Neutrophil (primary cell): ENCODE data around the gene TBX21.

Experiments
- H3K27ac ChIP-seq: fragments of 200-600 bp; sonication (generic); 2 replicates; pipeline ENCODE4 v1.5.1; 2016; ENCODE audit warnings: mild to moderate bottlenecking, moderate library complexity
- H3K27me3 ChIP-seq: fragments of 200-600 bp; sonication (generic); 2 replicates; pipeline ENCODE4 v1.6.0; 2016; ENCODE audit warnings: mild to moderate bottlenecking
- H3K36me3 ChIP-seq: fragments of 200-600 bp; sonication (generic); 2 replicates; pipeline ENCODE4 v1.5.1; 2017
- H3K4me1 ChIP-seq, 2 experiments: fragments of 200-600 bp in 1 of 2; sonication (generic) in 1 of 2; 1 replicate in 1 of 2; 2 replicates in 1 of 2; pipeline versions ENCODE4 v1.5.1 to v1.6.1; 2013 to 2016; ENCODE audit warnings: low read depth in 1 of 2, low read length in 1 of 2, mild to moderate bottlenecking in 1 of 2, moderate library complexity in 1 of 2; ENCODE audit not compliant: control insufficient read depth in 1 of 2, insufficient read depth in 1 of 2
- H3K4me3 ChIP-seq, 2 experiments: fragments of 200-600 bp in 1 of 2; sonication (generic) in 1 of 2; 1 replicate in 1 of 2; 2 replicates in 1 of 2; pipeline ENCODE4 v1.5.1; 2013 to 2016; ENCODE audit warnings: low read depth in 1 of 2, low read length in 1 of 2, mild to moderate bottlenecking in 1 of 2, moderate library complexity in 1 of 2
- H3K9me3 ChIP-seq: fragments of 200-600 bp; sonication (generic); 2 replicates; pipeline ENCODE4 v1.5.1; 2016
- CTCF ChIP-seq: fragments of 200-600 bp; sonication (generic); IDR thresholded peaks from 2 replicates; pipeline ENCODE4 v1.5.1; 2016; ENCODE audit warnings: antibody characterized with exemption

The TBX21 gene

GRCh38 chr17:47686664-47687327 lies 46.2 kb upstream of the TBX21 start:
- Histone ChIP-seq H3K27me3 (no peaks in the 10 kb centered on the region), H3K9me3 (no peaks in the 10 kb centered on the region), H3K4me3 (no peak overlapping the region), H3K27ac (peak overlapping the region; percentile 66), H3K4me1 (peaks cover 22 to 26% of the 10 kb centered on the region in 2 experiments), H3K36me3 (peaks cover 60% of the 10 kb centered on the region)
- TF ChIP-seq CTCF: no peak

- Histone ChIP-seq H3K9me3 (no peaks in the 10 kb centered on the region), H3K4me1 (peaks cover 27 to 31% of the 10 kb centered on the region in 2 experiments), H3K27me3 (no peaks in the 10 kb centered on the region), H3K4me3 (no peak overlapping the region), H3K27ac (peak overlapping the region; percentile 66), H3K36me3 (peaks cover 55% of the 10 kb centered on the region)
- TF ChIP-seq CTCF: no peak
These were observed 45.7 kb upstream of the TBX21 start for GRCh38 chr17:47687328-47687690.

- H3K27ac ChIP-seq: peak overlapping the region; percentile 66
- no peak for TF ChIP-seq CTCF
- H3K9me3 ChIP-seq: no peaks in the 10 kb centered on the region
- H3K27me3 ChIP-seq: peaks cover 3% of the 10 kb centered on the region
- H3K4me1 ChIP-seq: peaks cover 32 to 36% of the 10 kb centered on the region in 2 experiments
- H3K4me3 ChIP-seq: no peak overlapping the region
- peaks cover 50% of the 10 kb centered on the region for H3K36me3 ChIP-seq
These were observed 45.3 kb upstream of the TBX21 start for GRCh38 chr17:47687748-47688147.

- Histone ChIP-seq H3K4me1 (peaks cover 43 to 47% of the 10 kb centered on the region in 2 experiments), H3K36me3 (peaks cover 27% of the 10 kb centered on the region), H3K4me3 (no peak overlapping the region), H3K27me3 (peaks cover 5% of the 10 kb centered on the region), H3K27ac (no peak overlapping the region), H3K9me3 (no peaks in the 10 kb centered on the region)
- TF ChIP-seq CTCF: no peak
These were observed 42.9 kb upstream of the TBX21 start for GRCh38 chr17:47690121-47690520.

DNA sequence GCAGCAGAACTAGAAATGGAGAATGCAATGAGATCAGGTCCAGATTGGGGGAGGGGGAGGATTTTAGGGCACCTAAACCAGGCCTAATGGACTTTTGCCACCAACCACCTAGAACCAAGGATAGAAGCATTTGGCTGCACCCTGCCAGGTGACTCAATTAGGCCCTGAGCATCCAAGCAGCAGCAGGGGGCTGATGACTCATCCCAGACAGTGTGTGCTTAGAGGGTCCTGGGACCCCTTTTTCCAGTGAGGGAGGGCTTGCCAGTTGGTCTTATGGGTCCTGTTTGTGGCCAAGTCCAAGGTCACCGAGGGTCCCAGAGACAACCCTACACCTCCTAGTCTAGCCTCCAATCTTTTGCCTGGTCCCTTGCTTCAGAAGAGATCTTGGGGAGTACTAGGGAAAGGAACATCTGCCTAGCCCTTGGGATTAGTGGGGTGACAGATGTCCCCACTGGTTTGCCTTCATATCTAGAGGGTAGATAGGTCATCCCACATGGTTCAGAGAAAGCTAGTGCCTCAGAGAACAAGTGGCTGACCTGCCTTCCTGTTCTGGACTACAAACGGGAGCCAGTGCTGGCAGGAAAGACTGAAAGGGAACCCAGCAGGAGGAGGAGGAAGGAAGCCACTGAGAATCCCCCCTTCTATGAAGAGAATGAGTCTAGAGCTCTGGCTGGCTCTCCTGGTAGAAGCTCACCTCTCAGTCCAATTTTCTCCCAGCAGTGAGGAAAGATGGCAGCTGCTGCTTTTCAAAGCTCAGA lies 40.7 kb upstream of the TBX21 start:
- Histone ChIP-seq H3K27ac (peak overlapping the region; percentile 90), H3K27me3 (peaks cover 5% of the 10 kb centered on the region), H3K9me3 (no peaks in the 10 kb centered on the region), H3K4me3 (peak overlapping the region in 1 of 2 experiments; percentile 91), H3K4me1 (peaks cover 43 to 47% of the 10 kb centered on the region in 2 experiments), H3K36me3 (peaks cover 13% of the 10 kb centered on the region)
- TF ChIP-seq CTCF: no peak
